NCI-H2196 treated with DMSO at 0.1 percent for 48 hours (cell line): ENCODE results near the gene AKR1A1.
A peak's percentile ranks its signal among the peaks of the same experiment; 100 is the strongest.
"Not testable (repeated sequence)": the region's sequence is repeated elsewhere in the genome, so short reads cannot be mapped to it uniquely, and the experiment has no call there.

Source experiments
- DNase-seq: peaks from one replicate; lab custom pipeline; 2025; ENCODE audit not compliant: unreplicated experiment; lab: John Stamatoyannopoulos, UW

Gene AKR1A1

DNA sequence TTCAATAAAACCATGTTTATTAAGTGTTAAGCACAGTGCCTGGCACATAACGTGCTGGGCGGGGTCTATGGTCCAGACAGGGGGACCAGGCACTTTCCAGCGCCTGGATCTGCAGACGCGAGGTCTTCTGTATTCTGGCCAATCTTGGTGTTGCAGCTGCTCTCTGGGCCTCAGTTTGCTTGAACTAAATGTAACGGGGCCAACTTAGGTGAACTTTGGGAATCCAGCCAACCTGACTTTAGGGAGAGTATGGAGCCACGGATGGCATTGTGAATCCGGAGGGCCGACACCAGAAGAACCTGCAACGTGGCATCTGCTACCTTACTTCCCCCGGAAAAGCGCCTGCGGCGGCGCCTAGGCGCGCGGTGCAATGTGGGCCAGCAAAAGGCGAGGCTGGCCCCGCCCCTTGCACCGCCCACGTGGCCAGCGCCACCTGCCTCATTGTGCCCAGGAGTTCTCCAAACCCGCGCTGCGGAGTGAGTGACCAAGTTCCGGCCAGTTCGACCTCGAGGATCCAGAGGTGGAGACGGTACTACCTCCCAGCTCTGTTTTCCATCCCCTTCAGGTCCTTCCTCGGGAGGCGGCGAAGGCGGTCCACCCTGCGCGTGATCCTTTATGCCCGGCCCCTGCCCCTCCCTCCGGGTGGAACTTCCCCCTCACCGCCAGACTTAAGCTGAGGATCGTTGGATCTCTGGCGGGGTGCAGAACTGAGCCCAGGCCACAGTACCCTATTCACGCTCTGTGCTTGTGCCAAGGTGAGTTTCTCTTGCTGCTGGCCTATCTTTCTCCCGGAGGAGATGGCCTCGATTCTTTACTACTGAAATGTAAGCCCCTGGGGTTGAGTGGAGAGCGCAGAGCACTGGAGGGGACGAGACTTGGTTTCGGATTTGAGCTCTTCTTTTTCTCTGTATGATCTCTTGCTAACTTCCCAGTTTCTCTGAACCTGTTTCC, at the start of gene AKR1A1:
AKR1A1 (plus strand) TSS at position 426 of the 951 bp plus-strand sequence. CDS start 10,969 bp downstream, outside the sequence.
- peak; percentile 85 for DNase-seq

- DNase-seq: no peak
These were observed 49.1 kb upstream of the AKR1A1 start for GRCh38 chr1:45501505-45501859.

DNA sequence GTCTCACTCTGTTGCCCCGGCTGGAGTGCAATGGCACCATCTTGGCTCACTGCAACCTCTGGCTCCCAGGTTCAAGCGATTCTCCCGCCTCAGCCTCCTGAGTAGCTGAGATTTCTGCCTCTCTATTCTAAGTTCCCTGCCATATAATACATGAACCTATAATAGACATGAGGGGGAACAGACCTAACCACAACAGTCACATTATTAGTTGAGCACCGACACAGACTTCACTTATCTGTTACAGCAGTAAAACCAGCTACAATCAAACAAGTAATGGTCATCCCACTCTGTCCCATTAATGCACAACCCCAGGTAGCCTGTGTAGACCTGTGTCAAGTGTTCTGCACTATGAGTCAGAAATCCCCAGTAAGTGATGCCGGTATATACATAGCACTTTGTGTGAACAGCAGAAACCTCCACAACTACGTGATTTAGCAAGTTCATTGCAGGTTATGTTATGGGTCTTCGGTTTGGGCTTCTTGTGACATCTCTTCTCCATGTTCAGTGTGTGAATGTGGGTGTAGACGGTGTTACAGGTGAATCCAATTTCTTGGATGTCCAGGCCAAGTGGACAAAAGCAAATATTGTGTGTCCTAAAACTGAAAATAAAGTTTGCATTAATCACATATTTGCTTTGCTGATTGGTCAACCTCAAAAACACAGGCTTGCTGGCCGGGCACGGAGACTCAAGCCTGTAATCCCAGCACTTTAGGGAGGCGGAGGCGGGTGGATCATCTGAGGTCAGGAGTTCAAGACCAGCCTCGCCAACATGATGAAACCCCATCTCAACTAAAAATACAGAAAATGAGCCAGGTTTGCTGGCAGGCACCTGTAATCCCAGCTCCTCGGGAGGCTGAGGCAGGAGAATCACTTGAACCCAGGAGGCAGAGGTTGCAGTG, 46.9 kb upstream of the AKR1A1 start:
- DNase-seq: no peak

GRCh38 chr1:45507195-45507594, 43.4 kb upstream of the AKR1A1 start:
- DNase-seq: no peak

DNA sequence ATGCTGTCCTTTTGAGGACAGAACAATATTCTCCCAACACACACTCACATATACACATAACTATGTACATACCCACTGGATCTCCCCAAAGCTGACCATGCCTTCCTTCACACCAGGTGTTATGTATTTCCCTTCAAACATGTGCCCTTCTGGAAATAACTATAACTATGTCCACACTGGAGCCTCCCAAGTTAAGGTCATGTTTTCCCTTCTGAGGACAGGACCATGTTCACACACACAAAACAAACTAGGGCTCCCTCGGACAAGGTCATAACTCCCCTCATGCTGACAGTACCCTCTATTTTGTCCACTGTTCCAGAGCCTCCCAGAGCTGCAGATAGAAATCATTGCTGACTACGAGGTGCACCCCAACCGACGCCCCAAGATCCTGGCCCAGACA, 42.7 kb upstream of the AKR1A1 start:
- no peak for DNase-seq

DNA sequence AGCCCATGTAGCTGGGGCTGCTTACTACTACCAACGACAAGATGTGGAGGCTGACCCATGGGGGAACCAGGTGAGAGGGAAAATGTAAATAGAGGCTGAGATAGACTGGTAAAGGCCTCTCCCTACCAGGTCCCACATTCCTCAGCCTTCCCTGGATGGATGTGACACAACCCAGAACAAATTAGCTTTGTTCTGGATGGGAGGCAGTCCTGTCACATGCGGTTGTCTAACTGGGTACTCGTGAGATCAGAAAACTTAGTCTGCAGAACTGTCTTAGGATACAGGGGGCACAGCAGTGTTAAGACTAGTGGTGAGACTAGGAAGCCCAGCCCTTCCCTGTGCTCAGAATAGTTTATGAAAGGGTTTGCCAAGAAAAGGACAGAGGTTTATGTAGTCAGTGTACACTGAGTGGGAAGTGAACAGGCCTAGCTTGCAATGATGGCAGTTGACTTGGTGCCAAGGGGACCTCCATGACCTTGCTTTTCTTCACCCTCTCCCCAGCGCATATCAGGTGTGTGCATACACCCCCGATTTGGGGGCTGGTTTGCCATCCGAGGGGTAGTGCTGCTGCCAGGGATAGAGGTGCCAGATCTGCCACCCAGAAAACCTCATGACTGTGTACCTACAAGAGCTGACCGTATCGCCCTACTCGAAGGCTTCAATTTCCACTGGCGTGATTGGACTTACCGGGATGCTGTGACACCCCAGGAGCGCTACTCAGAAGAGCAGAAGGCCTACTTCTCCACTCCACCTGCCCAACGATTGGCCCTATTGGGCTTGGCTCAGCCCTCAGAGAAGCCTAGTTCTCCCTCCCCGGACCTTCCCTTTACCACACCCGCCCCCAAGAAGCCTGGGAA, 42.1 kb upstream of the AKR1A1 start:
- no peak for DNase-seq

DNA sequence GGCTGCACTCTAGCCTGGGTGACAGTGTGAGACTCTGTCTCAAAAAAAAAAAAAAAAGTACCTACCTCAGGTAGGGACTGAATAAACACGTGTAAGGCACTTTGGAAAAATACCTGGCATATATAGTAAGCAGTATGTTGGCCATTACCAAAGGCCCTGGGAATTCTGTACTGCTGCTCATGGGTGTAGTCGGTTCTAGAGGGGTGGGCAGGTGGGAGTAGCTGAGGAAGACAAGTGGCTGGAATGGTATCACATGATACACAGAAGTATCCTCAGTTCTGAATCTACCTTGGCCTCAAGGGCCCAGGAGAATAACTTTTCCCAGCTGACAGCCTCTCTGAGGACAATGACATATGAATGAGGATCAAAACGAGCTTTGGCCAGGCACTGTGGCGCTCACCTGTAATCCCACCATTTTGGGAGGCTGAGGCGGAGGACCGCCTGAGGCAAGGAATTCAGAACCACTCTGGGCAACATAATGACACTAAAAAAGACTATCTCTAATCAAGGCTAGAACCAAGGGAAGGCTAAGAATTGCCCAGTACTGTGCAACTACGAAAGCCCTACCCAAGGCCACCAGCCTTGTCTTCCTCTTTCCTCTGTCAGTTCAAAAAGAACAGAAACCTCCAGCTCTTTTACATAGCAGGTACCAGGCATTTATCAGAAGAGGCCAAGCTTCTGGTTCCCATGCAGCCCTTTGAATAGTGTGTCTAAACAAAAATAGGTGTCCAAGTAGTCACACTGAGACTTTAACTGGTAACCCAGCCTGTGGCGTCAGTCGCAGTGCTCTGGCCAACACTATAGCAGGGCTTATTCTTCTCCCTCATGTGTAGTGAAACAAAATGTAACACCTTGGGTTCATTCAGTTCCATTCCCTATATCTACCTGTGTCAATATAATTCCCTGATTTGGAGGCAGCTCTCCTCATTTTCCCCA, 40.3 kb upstream of the AKR1A1 start:
- no peak for DNase-seq

- DNase-seq: no peak
These were observed 39.6 kb upstream of the AKR1A1 start for GRCh38 chr1:45510972-45511527.

DNA sequence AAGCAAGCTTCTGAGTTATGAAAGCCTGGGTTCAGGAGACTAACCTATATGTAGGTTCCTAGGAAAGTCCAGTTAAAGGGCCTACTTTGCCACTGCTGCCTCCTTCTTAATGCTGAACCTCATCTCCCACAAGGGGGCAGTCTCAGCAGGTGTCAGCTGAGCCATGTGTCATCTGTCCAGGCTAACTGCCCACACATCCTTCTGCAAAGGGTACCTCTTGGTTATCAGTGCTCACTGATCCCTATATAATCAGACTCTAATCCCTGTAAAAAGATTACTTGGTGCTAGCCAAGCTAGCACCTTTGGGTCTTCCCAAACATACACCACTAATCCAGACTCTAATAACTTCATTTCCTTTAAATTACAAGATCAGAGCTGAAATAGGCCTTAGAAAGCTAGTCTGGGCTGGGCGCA, 38.0 kb upstream of the AKR1A1 start:
- DNase-seq: peak; percentile 64

DNA sequence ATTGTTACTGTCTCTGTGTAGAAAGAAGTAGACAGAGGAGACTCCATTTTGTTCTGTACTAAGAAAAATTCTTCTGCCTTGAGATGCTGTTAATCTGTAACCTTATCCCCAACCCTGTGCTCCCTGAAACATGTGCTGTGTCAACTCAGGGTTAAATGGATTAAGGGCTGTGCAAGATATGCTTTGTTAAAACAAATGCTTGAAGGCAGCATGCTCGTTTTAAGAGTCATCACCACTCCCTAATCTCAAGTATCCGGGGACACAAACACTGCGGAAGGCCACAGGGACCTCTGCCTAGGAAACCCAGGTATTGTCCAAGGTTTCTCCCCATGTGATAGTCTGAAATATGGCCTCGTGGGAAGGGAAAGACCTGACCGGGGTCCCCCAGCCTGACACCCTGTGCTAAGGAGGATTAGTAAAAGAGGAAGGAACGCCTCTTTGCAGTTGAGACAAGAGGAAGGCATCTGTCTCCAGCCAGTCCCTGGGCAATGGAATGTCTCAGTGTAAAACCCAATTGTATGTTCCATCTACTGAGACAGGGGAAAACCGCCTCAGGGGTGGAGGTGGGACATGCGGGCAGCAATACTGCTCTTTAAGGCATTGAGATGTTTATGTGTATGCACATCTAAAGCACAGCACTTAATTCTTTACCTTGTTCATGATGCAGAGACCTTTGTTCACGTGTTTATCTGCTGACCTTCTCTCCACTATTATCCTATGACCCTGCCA, 36.9 kb upstream of the AKR1A1 start:
- DNase-seq: not testable (repeated sequence)

- no peak for DNase-seq
These were observed 34.6 kb upstream of the AKR1A1 start for GRCh38 chr1:45516036-45516435.

- DNase-seq: no peak
These were observed 34.2 kb upstream of the AKR1A1 start for GRCh38 chr1:45516465-45516864.

DNA sequence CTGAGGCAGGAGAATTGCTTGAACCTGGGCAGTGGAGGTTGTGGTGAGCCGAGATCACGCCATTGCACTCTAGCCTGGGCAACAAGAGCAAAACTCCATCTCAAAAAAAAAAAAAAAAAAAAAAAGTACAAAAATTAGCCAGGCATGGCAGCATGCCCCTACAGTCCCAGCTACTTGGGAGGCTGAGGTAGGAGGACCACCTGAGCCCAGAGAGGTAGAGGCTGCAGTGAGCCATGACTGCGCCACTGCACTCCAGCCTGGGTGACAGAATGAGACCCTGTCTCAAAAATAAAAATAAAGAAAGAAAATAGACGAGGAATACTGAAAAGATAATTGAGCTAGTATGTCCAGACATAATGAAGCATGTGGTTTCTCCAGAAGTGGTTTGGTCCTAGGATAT, 32.3 kb upstream of the AKR1A1 start:
- not testable (repeated sequence) for DNase-seq

GRCh38 chr1:45518910-45519309, 31.7 kb upstream of the AKR1A1 start:
- DNase-seq: no peak

- DNase-seq: not testable (repeated sequence)
These were observed 30.9 kb upstream of the AKR1A1 start for GRCh38 chr1:45519774-45520173.

GRCh38 chr1:45521413-45522323, 29.0 kb upstream of the AKR1A1 start, which contains the start of gene PRDX1:
TSS of gene PRDX1 (minus strand) at chr1:45521884. CDS start at chr1:45519043, 2,841 bp downstream.
- peak; percentile 82 for DNase-seq

GRCh38 chr1:45522324-45523104, 28.1 kb upstream of the AKR1A1 start:
- no peak for DNase-seq
